HG03469 (cell line): ENCODE data around the gene DGKI.

Source experiments
- ATAC-seq: cut with Tn5 transposase; IDR thresholded peaks from one replicate; pipeline ENCODE4 v1.9.1; 2021; ENCODE audit warnings: mild to moderate bottlenecking, moderate library complexity, moderate number of reproducible peaks; ENCODE audit not compliant: unreplicated experiment

The DGKI gene

DNA sequence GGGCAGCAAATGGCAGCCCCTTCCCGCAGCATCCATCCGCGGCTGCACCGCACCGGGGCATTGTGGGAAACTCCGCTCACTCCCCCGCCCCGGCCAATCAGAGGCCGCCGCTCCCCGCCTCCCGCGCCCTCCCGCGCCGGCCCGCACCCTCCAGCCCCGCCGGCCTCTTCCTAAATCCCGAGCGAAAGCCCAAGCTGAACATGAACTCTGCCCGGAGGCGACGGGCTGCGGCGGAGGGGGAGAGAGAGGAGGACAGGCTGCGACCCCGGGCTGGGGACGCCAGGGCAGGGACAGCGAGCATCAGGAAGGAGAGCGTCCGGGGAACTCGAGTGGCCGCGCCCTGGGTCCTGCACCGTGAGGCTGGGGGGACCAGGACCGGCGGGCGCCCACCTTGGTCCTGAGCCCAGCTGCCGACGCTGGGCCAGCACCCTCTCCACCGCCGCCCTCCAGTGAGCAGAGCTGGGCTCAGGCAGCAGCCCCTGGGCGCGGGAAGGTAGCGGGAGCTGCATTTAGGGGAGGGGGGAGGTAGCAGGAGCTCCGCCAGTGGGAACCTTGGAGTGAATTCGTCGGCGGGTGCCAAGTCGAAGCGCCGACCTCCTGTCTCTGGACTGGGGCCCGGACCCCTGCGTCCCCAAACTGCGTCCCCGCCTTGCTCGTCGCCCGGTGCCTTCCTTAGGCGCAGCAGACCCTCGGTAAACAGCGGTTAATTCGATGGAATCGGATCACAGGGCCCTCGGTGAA, at the start of gene DGKI:
DGKI (minus strand) TSS at position 148 of the 741 bp plus-strand sequence.
- ATAC-seq: no peak

GRCh38 chr7:137895301-137896221, 48.8 kb upstream of the DGKI start:
- peak; percentile 55 for ATAC-seq

- ATAC-seq: no peak
These were observed 46.5 kb upstream of the DGKI start for GRCh38 chr7:137893143-137893742.

- no peak for ATAC-seq
These were observed 44.4 kb upstream of the DGKI start for GRCh38 chr7:137891016-137891655.

DNA sequence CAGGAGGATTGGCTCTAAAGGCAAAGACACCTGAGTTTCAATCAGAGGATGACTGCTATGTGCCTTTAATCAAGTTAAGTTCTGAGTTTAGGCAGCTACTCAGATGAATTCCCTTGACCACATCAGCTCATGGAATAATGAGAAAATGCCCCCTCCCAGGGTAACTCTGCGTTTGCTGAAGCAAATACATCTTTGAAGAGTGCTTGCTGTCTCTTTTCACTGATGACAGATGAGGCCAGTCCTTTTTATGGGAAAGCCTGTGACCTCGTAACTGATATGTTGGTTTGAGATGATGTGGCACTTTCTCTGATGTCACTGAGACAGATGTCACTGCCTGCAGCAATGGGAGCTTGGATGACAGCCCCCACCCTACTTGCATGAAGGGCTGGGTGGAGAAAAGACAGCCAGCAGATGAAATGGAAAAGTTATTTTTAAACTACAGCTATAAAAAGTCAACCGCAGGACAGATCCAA, 43.7 kb upstream of the DGKI start:
- no peak for ATAC-seq

DNA sequence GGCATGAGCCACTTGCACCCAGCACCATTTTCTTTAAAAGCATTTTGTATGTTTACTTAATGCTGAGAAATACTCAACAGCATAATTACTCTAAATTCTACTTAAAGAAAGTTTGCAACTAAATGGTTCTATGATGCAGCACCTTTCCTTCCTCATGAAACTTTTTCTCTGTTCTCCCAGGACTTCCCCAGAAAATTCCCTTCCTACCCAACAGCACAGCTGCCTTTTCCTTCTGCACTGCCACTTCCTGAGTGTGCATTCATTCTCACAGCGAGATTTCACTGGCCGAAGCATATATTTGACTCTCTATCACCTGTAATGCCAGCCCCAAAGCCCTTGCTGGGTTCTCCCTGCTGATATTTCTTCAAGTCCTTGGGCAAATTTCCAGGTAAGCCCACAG, 41.5 kb upstream of the DGKI start:
- ATAC-seq: no peak

DNA sequence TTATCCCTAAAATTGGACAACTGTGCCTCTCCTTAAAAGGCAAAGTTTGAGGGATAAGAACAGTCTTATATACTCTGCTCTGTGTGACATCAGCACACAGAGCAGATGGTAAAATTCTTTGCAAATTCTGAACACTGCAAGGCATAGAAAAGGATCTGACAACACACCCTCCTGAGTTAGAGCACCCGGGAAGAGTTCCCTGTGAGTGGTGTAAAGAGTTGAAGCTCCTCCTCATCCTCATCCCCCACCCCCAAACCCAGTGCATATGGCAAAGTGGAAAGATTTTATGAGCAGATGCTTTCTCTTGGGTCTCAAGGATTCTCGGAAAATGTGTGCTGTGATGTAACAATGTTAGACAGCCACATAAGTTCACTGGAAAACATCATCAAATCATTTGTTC, 40.0 kb upstream of the DGKI start:
- ATAC-seq: no peak

- no peak for ATAC-seq
These were observed 39.5 kb upstream of the DGKI start for GRCh38 chr7:137886281-137886680.

- ATAC-seq: no peak
These were observed 38.9 kb upstream of the DGKI start for GRCh38 chr7:137885678-137886077.

- no peak for ATAC-seq
These were observed 36.0 kb upstream of the DGKI start for GRCh38 chr7:137882806-137883205.

DNA sequence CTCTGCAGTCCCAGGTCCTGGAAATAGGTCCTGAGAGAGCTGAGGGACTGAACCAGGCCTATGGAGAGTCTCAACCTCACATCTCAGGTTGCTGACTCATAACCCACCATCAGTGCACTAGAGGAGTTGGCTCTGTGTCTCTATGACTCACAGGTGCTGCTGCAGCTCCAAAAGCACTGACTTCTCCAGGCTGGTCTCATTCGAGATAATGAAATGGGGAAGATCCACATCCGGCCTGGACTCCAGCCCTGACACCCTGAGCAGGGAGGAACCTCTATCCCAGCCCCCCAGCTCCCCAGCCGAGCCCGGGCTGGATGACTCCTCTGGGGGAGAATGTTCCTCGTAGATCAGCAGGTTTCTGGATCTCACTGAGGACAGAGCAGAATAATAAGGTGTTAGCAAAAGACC, 35.5 kb upstream of the DGKI start:
- peak; percentile 93 for ATAC-seq

DNA sequence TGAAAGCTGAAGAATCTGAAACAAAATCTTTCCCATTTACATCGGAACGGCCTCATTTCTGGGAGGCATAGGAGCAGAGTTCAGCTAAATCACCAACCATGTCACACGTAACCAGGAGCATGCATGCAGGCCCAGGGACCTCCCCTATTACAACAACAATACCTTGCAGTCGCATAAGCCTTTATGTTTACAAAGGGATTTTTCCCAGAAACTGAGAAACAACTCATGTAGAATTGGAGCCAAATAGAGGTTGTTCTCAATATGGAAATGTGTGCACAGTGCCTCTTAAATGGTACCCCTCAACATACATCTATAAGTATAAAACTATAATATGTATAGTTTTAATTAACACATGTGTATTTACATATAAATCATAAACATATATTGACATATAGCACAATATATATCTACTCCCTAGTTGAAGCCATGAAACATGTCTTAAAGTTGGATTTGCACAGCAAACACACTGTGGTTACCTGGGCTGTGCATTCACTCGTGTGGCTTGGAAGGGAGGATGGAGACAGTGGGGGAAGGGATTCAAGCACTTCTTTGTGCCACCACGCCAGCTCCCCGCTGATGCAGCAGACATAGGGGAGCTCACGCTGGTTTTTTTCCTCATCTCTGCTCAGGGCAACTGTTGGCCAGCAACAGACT, 35.0 kb upstream of the DGKI start:
- ATAC-seq: no peak

GRCh38 chr7:137880432-137880831, 33.7 kb upstream of the DGKI start:
- ATAC-seq: no peak

- no peak for ATAC-seq
These were observed 32.8 kb upstream of the DGKI start for GRCh38 chr7:137879357-137880158.

GRCh38 chr7:137878333-137878961, 31.7 kb upstream of the DGKI start:
- no peak for ATAC-seq

DNA sequence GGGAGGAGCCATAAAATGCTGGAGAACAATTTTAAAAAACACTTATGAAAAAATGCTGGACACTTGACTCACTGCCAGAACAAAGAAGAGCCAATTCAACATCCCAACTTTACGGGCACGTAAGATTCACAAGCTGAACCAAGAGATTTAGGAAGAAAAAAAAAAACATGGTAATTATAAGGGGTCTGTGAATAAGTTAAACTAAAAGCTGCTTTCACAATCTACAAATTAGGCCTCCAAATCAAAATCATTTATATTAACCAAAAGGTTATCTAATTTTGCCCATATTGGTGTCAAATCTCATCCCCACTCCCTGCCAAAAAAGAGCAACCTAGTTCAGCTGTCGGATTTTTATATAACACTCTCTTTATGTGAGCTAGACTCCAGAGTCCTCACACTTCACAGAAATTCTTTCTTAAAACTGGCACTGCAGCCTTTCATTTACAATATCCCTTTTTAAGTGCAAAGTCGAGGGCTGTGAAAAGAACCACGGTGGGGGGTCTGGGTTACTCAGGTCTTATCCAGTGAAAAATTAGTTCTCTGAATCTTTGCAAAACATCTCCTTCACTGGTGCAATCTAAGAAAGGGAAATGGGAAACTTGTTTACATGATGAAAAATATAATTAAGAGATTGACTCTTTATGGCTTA, 30.4 kb upstream of the DGKI start:
- no peak for ATAC-seq

- ATAC-seq: no peak
These were observed 29.0 kb upstream of the DGKI start for GRCh38 chr7:137875746-137876145.

DNA sequence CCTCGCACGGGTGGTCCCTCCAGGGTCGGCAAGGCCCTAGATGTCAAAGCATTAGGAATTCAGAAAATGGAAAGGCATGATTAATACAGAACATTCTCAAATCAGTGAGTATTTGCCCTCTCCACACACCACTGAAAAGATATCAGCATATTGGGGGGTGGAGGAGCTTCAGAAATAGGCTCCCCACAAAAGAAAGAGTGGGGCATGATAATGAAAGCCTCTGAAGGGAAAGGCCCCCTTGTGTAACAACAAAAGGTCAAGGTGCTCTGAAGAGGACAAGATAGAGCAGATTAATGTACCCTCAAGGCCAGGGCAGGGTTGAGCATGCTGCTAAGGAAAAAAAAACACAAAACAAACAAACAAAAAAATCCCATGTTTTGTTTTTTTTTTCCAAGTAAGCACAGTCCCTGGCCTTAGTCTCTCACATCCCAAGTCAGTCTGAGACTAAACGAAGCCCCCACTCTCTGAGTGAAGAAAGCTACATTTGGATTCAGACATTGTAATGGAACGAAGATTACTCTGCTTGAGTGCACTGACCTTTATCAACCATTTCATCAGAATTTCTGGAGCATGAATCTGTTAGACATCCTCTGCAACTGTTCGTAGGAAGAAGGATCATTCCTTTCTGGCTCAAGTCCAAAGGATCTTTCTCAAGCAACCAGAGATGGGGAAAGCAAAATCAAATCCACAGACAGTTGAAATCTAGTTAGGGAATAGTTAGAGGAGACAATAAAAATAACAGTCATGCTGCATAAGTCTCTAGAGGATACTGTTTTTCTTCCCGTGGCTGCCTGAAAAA, 27.4 kb upstream of the DGKI start:
- no peak for ATAC-seq
